Endothelial cell of umbilical vein (primary cell): ENCODE data around the gene C17orf100.

Experiments used
- EZH2 ChIP-seq: IDR thresholded peaks from 2 replicates; pipeline ENCODE4 v1.6.1; 2012; ENCODE audit warnings: borderline replicate concordance, low read depth, mild to moderate bottlenecking, moderate library complexity, low read length, inconsistent platforms; ENCODE audit not compliant: severe bottlenecking
- FOS ChIP-seq: IDR thresholded peaks from 2 replicates; pipeline ENCODE4 v1.6.1; 2011; ENCODE audit warnings: mild to moderate bottlenecking, low read length, moderate library complexity, borderline replicate concordance; ENCODE audit not compliant: insufficient read depth
- GATA2 ChIP-seq: IDR thresholded peaks from 2 replicates; pipeline ENCODE4 v1.7.0; 2011; ENCODE audit warnings: low read depth, mild to moderate bottlenecking, moderate library complexity, mixed read lengths, low read length; ENCODE audit not compliant: insufficient read length, insufficient read depth
- JUN ChIP-seq: IDR thresholded peaks from 2 replicates; pipeline ENCODE4 v1.6.1; 2011; ENCODE audit warnings: borderline replicate concordance, low read depth; ENCODE audit not compliant: insufficient read length, insufficient read depth
- MYC ChIP-seq: IDR thresholded peaks from one replicate; pipeline ENCODE4 v1.6.1; 2011; ENCODE audit warnings: mild to moderate bottlenecking, low read depth, low read length
- POLR2A ChIP-seq: IDR thresholded peaks from 2 replicates; pipeline ENCODE4 v1.6.1; 2012; ENCODE audit warnings: low read depth, mild to moderate bottlenecking, control low read depth, low read length
- POLR2AphosphoS5 ChIP-seq: IDR thresholded peaks from 2 replicates; pipeline ENCODE4 v1.6.1; 2012; ENCODE audit warnings: low read depth, mild to moderate bottlenecking, control low read depth, low read length, moderate library complexity; ENCODE audit not compliant: insufficient read depth
- TF ChIP-seq, protein P1 (sequence below), 2 donors: IDR thresholded peaks; 1 replicate in 1 of 2; 2 replicates in 1 of 2; pipeline ENCODE4 v1.5.1; 2011; ENCODE audit warnings: low read length in 2 of 2, mild to moderate bottlenecking in 2 of 2, moderate library complexity in 2 of 2, control low read depth in 1 of 2, inconsistent platforms in 1 of 2, low read depth in 1 of 2; ENCODE audit not compliant: insufficient read depth in 1 of 2; ENCODE audit errors: extremely low read depth in 1 of 2

DNA sequence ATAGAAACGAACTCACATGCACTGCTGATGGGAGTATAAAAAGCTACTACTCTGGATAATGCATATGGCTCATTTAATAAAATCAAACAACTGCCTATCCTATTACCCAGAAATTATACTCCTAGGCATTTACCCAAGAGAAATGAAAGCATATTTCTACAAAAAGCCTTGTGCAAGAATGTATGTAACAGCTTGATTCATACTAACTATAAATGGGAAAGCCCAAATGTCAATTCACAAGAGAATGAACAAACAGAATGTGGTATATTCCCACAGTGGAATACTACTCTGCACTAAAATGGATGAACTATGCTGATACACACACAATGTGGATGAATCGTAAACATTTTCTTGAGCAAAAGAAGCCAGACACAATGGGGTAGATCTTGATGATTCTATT is 49.4 kb upstream of the C17orf100 start:
- TF ChIP-seq MYC (no peak), FOS (no peak), POLR2A (no peak), POLR2AphosphoS5 (no peak), JUN (no peak), GATA2 (no peak), EZH2 (no peak)
- TF ChIP-seq, protein P1, sequence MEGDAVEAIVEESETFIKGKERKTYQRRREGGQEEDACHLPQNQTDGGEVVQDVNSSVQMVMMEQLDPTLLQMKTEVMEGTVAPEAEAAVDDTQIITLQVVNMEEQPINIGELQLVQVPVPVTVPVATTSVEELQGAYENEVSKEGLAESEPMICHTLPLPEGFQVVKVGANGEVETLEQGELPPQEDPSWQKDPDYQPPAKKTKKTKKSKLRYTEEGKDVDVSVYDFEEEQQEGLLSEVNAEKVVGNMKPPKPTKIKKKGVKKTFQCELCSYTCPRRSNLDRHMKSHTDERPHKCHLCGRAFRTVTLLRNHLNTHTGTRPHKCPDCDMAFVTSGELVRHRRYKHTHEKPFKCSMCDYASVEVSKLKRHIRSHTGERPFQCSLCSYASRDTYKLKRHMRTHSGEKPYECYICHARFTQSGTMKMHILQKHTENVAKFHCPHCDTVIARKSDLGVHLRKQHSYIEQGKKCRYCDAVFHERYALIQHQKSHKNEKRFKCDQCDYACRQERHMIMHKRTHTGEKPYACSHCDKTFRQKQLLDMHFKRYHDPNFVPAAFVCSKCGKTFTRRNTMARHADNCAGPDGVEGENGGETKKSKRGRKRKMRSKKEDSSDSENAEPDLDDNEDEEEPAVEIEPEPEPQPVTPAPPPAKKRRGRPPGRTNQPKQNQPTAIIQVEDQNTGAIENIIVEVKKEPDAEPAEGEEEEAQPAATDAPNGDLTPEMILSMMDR (IDR thresholded peaks at IDR 0.05; ENCODE audit: extremely low read depth in 1 of 2, insufficient read depth in 1 of 2, low read depth in 1 of 2, low read length in 2 of 2): no peak
